Muscle layer of duodenum (tissue), 2 donors: Measurements from ENCODE around the gene UCHL5.

Source experiments
- H3K27ac ChIP-seq: one replicate; pipeline ENCODE4 v1.7.0; 2013; ENCODE audit warnings: mild to moderate bottlenecking, low read length
- H3K27me3 ChIP-seq: one replicate; pipeline ENCODE4 v1.7.0; 2013; ENCODE audit warnings: low read depth, mild to moderate bottlenecking, control low read depth, low read length
- H3K36me3 ChIP-seq, 2 donors: one replicate each; pipeline ENCODE4 v1.7.0; 2013; ENCODE audit warnings: low read length in 2 of 2, control low read depth in 1 of 2, mild to moderate bottlenecking in 1 of 2; ENCODE audit not compliant: insufficient read depth in 2 of 2, control insufficient read depth in 1 of 2
- H3K4me1 ChIP-seq, 2 donors: one replicate each; pipeline ENCODE4 v1.7.0; 2013; ENCODE audit warnings: low read length in 2 of 2, mild to moderate bottlenecking in 2 of 2, control low read depth in 1 of 2, moderate library complexity in 1 of 2; ENCODE audit not compliant: insufficient read depth in 2 of 2, control insufficient read depth in 1 of 2
- H3K4me3 ChIP-seq, 2 donors: one replicate each; pipeline ENCODE4 v1.7.0; 2013; ENCODE audit warnings: low read length in 2 of 2, low read depth in 1 of 2, mild to moderate bottlenecking in 1 of 2
- H3K9me3 ChIP-seq, 2 donors: one replicate each; pipeline ENCODE4 v1.7.0; 2013; ENCODE audit warnings: low read length in 2 of 2, control low read depth in 1 of 2, mild to moderate bottlenecking in 1 of 2; ENCODE audit not compliant: control insufficient read depth in 1 of 2
- donor health status: healthy.

Gene UCHL5

DNA sequence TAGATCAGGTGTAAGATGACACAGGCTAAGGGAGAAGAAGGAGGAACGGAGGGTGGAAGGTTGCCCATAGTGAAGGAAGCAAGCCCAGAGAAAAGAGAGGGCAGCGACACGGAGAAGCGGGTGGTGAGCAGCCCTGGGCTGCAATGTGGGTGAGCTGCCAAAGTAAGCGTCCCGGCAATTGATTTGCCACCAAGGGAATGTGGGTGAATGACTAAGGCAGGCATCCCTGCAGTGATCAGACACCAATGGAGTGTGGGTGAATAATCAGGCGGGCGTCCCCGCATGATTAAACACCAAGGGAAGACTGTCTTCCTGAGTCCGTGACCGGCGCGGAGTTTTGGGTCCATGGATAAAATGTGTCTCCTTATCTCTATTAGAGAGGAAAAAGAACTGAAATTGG lies 79.6 kb downstream of the UCHL5 start:
- Histone ChIP-seq H3K9me3 (no peaks in the 10 kb centered on the region), H3K36me3 (no peaks in the 10 kb centered on the region), H3K27ac (no peak overlapping the region), H3K27me3 (no peaks in the 10 kb centered on the region), H3K4me3 (no peak overlapping the region), H3K4me1 (no peaks in the 10 kb centered on the region)

DNA sequence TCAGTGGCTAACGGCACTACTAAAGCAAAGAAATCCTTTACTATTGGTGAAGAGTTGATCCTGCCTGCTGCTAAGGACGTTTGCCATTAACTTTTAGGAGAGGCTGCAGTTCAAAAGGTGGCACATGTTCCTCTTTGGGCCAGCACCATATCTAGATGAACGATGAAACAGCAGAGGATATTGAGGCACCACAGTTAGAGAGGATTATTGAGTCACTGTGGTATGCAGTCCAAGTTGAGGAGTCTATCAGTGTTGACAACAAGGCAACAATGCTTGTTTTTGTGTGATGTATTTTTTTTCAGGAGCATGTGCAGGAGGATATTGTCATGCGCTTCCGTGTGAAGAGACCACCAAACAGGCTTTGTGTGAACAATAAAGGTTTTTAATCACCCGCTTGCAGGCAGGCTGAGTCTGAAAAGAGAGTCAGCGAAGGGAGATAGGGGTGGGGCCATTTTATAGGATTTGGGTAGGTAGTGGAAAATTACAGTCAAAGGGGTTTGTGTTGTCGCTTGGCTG lies 80.9 kb downstream of the UCHL5 start:
- no peaks in the 10 kb centered on the region for H3K9me3 ChIP-seq
- H3K27ac ChIP-seq = no peak overlapping the region
- H3K27me3 ChIP-seq = no peaks in the 10 kb centered on the region
- no peaks in the 10 kb centered on the region for H3K4me1 ChIP-seq
- no peak overlapping the region for H3K4me3 ChIP-seq
- no peaks in the 10 kb centered on the region for H3K36me3 ChIP-seq

DNA sequence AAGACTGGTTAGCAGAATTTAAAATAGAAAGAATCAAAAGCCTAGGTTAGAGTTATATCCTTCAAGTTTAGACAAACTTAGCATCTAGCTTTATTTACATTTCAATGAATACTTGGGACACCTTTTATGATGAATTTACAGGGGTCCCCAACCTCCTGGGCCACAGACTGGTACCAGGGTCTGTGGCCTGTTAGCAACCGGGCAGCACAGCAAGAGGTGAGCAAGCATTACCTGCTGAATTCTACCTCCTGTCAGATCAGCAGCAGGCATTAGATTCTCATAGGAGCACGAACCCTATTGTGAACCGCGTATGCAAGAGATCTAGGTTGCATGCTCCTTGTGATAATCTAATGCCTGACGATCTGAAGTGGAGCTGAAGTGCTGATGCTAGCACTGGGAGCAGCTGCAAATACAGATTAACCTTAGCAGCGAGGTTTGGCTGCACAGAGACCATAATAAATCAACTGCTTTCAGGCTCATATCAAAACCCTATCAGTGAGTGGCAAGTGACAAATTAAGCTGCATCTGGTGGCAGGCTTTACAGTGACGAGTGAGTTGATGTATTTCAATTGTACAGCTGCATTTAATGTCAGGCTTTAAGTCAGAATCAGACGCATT lies 82.0 kb downstream of the UCHL5 start:
- H3K27ac ChIP-seq = no peak overlapping the region
- H3K36me3 ChIP-seq = no peaks in the 10 kb centered on the region
- no peaks in the 10 kb centered on the region for H3K4me1 ChIP-seq
- H3K9me3 ChIP-seq = no peaks in the 10 kb centered on the region
- no peaks in the 10 kb centered on the region for H3K27me3 ChIP-seq
- H3K4me3 ChIP-seq = no peak overlapping the region

DNA sequence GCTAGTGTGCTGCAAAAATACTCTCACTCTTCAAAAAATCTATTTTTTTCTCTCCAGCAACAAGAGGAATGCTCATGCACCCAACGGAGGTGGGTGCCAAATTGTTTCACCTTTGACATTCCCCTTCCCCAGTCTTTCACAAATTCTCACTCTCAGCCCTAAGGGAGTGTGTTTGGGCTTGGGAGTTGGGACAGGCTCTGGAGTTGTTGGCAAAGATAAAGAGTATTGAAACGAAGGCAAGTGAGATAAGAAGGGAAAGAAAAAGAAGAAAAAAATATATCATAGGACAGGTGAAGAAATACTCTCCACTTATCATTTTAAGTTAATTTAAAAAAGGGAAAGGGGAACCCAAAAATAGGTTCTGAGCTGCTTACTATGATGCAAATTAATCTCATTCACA lies 82.6 kb downstream of the UCHL5 start:
- no peaks in the 10 kb centered on the region for H3K4me1 ChIP-seq
- no peaks in the 10 kb centered on the region for H3K27me3 ChIP-seq
- H3K36me3 ChIP-seq = no peaks in the 10 kb centered on the region
- H3K9me3 ChIP-seq = no peaks in the 10 kb centered on the region
- no peak overlapping the region for H3K27ac ChIP-seq
- no peak overlapping the region for H3K4me3 ChIP-seq

DNA sequence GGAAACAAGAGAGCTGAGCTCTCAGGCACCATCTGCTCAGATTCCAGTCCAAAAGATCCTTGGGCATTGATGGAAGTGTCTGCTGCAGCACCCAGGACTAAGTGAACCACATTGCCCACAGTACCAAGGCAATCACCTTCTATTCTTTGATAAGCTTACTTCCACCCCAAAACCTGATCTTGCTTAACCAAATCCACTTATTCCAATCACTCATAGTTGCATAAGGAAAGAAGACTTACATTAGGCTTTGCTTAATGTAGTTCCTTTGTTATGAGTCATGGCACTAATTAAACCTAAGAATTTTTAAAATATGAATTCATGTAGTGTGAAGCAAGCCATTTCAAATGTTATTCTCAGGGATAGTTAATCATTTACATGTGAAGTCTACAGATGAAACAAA lies 84.5 kb downstream of the UCHL5 start:
- no peak overlapping the region for H3K4me3 ChIP-seq
- no peak overlapping the region for H3K27ac ChIP-seq
- H3K9me3 ChIP-seq = no peaks in the 10 kb centered on the region
- H3K36me3 ChIP-seq = no peaks in the 10 kb centered on the region
- no peaks in the 10 kb centered on the region for H3K4me1 ChIP-seq
- H3K27me3 ChIP-seq = no peaks in the 10 kb centered on the region

DNA sequence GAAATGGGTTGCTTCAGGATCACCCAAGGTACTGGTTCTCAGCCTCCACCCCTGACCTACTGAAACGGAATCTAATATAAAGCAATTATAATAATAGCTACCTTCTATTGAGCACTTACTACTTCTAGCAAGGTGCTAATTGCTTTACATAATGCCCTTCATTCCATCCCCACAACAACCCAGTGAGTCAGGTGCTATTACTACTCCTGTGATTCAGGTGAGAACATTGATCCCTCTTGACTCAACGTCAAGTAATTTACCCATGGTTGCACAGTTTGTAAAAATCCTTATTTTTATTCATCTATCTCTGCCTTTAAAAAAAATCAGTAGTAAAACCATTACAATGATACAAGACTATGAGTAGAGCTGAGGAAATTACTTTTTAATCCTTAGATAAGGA lies 85.2 kb downstream of the UCHL5 start:
- Histone ChIP-seq H3K9me3 (no peaks in the 10 kb centered on the region), H3K27me3 (no peaks in the 10 kb centered on the region), H3K4me1 (no peaks in the 10 kb centered on the region), H3K27ac (no peak overlapping the region), H3K4me3 (no peak overlapping the region), H3K36me3 (no peaks in the 10 kb centered on the region)

DNA sequence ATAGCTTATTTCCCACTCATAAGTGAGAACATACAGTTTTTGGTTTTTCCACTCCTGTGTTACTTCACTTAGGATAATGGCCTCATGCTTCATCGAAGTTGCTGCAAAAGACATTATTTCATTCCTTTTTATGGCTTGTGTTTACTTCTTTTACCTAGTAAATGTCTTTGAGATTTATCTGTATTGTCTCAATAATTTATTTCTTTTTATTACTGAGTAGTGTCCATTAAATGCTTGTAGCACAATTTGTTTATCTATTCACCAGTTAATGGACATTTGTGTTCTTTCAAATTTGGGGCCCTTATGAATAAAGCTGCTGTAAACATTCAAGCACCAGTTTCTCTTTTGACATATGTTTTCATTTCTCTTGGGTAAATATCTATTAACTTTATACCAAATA lies 86.0 kb downstream of the UCHL5 start:
- no peaks in the 10 kb centered on the region for H3K27me3 ChIP-seq
- no peaks in the 10 kb centered on the region for H3K36me3 ChIP-seq
- no peak overlapping the region for H3K4me3 ChIP-seq
- no peak overlapping the region for H3K27ac ChIP-seq
- peaks cover 0 to 4% of the 10 kb centered on the region in 2 donors for H3K4me1 ChIP-seq
- H3K9me3 ChIP-seq = no peaks in the 10 kb centered on the region

DNA sequence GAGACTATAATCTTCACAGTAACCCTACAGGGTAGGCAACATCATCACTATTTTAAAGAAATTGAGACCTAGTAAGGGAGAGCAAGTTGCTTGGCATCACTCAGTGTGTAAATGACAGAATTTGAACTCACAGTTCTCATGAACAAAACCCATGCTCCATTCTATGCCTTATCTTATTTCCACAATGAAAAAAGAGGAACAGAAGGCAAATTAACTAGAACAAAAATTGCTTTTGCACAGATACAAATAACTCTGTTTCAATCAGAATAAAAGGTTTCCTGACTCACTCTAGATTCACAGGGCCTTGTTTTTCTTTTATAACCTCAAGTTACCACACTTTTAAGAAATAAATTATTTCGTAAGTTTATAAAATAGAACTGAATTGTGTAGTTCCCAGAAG lies 90.1 kb downstream of the UCHL5 start:
- Histone ChIP-seq H3K27me3 (no peaks in the 10 kb centered on the region), H3K9me3 (no peaks in the 10 kb centered on the region), H3K27ac (no peak overlapping the region), H3K36me3 (no peaks in the 10 kb centered on the region), H3K4me3 (no peak overlapping the region), H3K4me1 (peaks cover 0 to 4% of the 10 kb centered on the region in 2 donors)

DNA sequence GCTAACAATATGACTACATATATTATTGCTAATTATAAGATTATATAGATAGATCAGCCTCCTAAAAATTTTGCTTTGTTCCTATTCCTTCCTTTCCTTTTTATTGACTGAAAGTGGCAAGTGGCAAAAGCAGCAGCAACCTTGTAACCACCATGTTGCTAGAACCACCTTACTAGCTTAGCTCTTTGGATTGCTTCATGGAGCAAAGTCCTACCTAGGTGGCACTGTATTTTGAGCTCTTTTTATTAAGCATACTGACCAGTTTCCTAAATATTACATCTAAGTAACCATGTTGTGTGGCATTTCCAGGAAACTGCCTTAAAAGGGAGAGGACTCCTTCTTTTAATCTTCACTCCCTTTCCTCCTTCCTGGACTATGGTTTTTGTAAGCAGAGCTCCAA lies 90.8 kb downstream of the UCHL5 start:
- H3K36me3 ChIP-seq = no peaks in the 10 kb centered on the region
- no peaks in the 10 kb centered on the region for H3K9me3 ChIP-seq
- no peak overlapping the region for H3K4me3 ChIP-seq
- H3K4me1 ChIP-seq = peaks cover 0 to 4% of the 10 kb centered on the region in 2 donors
- no peak overlapping the region for H3K27ac ChIP-seq
- no peaks in the 10 kb centered on the region for H3K27me3 ChIP-seq

DNA sequence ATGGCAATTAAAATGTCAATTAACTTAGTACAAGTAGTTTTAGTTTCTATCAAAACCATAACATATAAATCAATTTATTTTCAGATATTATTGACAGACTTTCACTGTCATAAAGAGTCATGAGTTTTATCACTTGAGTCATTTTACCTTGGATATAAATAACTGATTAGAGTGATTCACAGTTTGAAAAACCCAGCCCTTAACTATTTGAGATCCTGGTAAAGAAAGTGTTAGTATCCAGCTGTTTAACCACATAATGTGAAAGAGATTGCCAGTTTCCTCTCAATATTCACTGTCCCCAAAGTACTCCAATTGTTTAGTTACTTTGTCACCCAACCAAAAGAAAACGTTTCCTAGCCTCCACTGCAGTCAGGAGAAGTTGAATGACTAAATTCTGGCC lies 91.3 kb downstream of the UCHL5 start:
- H3K9me3 ChIP-seq = no peaks in the 10 kb centered on the region
- no peaks in the 10 kb centered on the region for H3K36me3 ChIP-seq
- H3K27ac ChIP-seq = no peak overlapping the region

DNA sequence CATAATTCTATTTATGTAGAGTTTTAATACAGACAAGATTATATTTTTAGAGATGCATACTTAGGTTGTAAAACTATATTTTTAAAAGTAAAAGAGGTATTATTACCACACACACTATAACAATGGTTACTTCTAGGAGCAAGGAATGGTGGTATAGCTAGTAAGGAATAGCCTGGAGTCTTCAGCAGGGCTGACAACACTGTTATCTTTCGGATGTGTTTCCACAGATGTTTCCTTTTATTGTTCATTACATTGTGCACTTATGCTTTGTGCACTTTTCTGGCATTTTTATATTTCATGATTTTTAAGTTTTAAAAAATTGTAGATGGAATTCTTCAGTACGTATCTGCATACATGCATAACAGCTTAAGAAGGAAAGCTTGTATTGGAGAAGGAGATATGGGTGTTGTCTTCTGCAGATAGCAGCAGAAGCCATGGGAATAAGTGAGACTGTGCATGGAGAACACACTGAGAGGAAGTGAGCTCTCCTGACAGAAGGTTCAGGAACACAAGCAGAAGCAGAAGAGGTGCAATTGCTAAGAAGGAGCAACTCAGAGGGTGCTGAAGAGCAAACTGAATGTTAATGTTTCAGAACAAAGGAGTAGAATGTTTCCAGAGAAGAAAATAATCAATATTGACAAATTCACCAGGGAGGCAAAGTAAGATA lies 91.8 kb downstream of the UCHL5 start:
- Histone ChIP-seq H3K27ac (no peak overlapping the region), H3K36me3 (no peaks in the 10 kb centered on the region), H3K9me3 (no peaks in the 10 kb centered on the region), H3K4me1 (peaks cover 0 to 4% of the 10 kb centered on the region in 2 donors), H3K4me3 (no peak overlapping the region), H3K27me3 (no peaks in the 10 kb centered on the region)

More for the DNA sequence above, 91.3 kb downstream of the UCHL5 start:
- H3K27me3 ChIP-seq = no peaks in the 10 kb centered on the region
- no peak overlapping the region for H3K4me3 ChIP-seq
- peaks cover 0 to 4% of the 10 kb centered on the region in 2 donors for H3K4me1 ChIP-seq

DNA sequence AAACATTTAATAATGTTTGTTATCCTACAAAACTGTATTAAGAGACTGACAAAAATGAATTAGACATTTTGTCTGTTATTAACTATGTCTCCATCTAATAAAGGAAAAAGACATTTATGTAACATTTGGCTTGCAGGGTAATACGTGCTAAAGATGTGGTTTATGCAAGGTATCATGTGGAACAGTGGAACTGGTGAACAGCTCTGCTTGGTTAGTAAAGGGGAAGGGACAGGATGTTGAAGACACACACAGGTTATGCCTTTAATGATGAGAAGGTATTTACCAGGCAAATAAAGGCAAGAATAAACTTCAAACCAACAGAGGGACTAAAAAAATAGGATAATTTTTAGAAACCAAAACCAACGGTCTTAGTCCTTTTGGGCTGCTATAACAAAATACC lies 93.1 kb downstream of the UCHL5 start:
- H3K4me3 ChIP-seq = no peak overlapping the region
- no peaks in the 10 kb centered on the region for H3K9me3 ChIP-seq
- H3K4me1 ChIP-seq = peaks cover 0 to 4% of the 10 kb centered on the region in 2 donors
- H3K27me3 ChIP-seq = no peaks in the 10 kb centered on the region
- no peak overlapping the region for H3K27ac ChIP-seq
- no peaks in the 10 kb centered on the region for H3K36me3 ChIP-seq
